ENCODE measurements around the gene CD55. TPM values are rescaled to one million over a fixed set of nuclear protein-coding genes. Genes with fewer than 3 reads are reported as not detected.

Gene CD55
- total RNA-seq, 1 donor from 2014 or later: 512 TPM

DNA sequence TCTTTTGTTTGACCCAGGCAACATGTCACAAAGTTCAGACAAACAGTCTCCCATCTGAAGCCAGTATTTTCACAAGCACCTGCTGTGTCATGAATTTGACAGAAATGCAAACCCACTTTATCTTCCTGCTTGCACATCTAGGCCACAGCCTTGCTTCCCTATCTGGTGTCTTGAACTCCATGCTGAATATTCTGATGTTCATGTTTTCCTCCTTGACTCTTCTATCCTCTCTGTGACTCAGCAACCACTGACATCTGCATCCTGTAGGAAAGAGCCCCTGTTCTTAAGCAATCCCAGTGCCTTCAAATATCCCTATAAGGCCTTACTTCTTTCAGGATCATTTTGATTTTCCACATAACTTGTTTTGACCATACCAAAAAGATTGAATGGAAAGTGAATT is 6.5 kb downstream of the CD55 start:
- no peaks in the 10 kb centered on the region for H3K9me3 ChIP-seq
- ATAC-seq (peak; percentile 24), DNase-seq (no peak)
- intact Hi-C loops (cut with DNase I): no loop called here
- no peak overlapping the region for H3K27ac ChIP-seq
- peaks cover 89% of the 10 kb centered on the region for H3K36me3 ChIP-seq
- H3K4me1 ChIP-seq: no peaks in the 10 kb centered on the region
- no peaks in the 10 kb centered on the region for H3K27me3 ChIP-seq
- TF ChIP-seq, protein P1, sequence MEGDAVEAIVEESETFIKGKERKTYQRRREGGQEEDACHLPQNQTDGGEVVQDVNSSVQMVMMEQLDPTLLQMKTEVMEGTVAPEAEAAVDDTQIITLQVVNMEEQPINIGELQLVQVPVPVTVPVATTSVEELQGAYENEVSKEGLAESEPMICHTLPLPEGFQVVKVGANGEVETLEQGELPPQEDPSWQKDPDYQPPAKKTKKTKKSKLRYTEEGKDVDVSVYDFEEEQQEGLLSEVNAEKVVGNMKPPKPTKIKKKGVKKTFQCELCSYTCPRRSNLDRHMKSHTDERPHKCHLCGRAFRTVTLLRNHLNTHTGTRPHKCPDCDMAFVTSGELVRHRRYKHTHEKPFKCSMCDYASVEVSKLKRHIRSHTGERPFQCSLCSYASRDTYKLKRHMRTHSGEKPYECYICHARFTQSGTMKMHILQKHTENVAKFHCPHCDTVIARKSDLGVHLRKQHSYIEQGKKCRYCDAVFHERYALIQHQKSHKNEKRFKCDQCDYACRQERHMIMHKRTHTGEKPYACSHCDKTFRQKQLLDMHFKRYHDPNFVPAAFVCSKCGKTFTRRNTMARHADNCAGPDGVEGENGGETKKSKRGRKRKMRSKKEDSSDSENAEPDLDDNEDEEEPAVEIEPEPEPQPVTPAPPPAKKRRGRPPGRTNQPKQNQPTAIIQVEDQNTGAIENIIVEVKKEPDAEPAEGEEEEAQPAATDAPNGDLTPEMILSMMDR (IDR thresholded peaks at IDR 0.05): no peak
- no peak overlapping the region for H3K4me3 ChIP-seq

DNA sequence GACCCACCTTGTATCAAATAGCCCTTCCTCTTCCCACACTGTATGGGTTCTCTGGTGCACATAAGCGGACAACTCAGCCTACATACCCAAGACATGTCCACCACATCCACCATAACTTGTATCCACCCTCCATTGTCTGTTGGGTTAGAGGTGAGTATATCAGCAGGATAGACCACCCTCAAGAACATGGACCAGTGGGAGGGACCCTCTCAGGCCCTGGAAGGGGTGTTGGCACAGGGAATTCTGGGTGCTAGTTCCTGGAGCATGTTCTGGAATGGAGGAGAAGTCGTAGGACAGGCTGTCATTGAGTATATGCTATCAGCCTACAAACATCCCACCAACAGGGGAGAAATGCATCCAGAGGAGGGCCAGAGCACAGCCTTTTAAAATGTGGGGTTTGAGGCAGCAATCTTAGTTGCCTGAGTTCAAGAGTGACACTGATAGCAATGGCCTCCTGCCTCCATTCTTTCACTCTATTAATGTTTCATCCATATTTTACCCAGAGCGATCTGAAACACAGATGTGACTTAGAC is 7.5 kb downstream of the CD55 start:
- TF ChIP-seq, protein P1 (IDR thresholded peaks at IDR 0.05): no peak

DNA sequence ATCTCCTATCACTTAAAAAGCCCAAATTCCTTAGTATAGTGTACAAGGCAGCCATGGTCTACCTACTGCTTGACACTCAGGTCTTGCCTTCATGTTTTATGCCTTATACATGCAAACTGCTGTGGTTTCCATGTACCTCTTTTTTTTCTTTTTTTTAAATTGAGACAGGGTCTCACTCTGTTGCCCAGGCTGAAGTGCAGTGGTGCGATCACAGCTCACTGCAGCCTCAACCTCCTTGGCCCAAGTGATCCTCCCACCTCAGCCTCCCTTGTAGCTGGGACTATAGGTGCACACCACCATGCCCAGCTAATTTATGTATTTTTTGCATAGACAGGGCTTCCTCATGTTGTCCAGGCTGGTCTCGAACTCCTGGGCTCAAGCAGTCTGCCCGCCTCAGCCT is 8.0 kb downstream of the CD55 start:
- no peak for DNase-seq
- no peak for ATAC-seq
- intact Hi-C loops (cut with DNase I): no loop called here
- no peaks in the 10 kb centered on the region for H3K4me1 ChIP-seq
- H3K9me3 ChIP-seq: no peaks in the 10 kb centered on the region
- peaks cover 84% of the 10 kb centered on the region for H3K36me3 ChIP-seq
- H3K27me3 ChIP-seq: no peaks in the 10 kb centered on the region
- H3K4me3 ChIP-seq: no peak overlapping the region
- no peak overlapping the region for H3K27ac ChIP-seq
- TF ChIP-seq, protein P1 (IDR thresholded peaks at IDR 0.05): no peak

More for the DNA sequence above, 7.5 kb downstream of the CD55 start:
- Histone ChIP-seq H3K9me3 (no peaks in the 10 kb centered on the region), H3K4me3 (no peak overlapping the region), H3K27ac (no peak overlapping the region), H3K4me1 (no peaks in the 10 kb centered on the region), H3K27me3 (no peaks in the 10 kb centered on the region), H3K36me3 (peaks cover 89% of the 10 kb centered on the region)
- ATAC-seq (no peak), DNase-seq (no peak)
- intact Hi-C loops (cut with DNase I): no loop called here

DNA sequence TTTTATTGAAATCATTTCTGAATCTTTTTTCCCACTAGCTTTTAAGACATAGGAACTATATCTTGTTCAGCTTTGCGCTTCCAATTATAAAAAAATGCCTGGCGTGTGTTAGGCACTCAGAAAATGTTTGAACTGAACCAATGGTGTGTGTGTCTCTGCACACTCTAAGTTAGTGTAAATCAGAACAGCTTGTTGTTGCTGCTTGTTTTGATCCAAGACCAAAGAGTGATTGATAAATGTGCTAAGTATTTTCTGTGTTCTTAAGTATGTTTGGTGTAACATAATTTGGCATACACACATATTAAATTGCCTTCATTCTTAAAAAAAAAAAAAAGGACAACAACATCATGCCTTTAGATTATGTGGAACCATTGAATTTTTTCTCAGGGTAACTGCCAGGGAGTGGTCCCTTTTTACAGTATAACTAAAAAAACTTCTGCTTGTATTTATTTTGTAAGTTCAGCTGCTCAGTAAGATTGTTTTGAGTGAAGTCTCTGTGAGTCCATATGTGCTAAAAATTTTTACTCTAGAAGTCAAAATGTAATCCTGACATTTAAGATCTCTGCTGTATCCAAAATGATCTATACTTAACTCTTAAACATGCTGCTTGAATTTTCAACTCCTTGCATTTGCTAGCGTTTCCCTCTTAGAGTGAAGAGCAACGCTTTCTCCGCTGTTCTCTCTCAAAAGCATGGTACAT is 8.7 kb downstream of the CD55 start:
- no peaks in the 10 kb centered on the region for H3K4me1 ChIP-seq

DNA sequence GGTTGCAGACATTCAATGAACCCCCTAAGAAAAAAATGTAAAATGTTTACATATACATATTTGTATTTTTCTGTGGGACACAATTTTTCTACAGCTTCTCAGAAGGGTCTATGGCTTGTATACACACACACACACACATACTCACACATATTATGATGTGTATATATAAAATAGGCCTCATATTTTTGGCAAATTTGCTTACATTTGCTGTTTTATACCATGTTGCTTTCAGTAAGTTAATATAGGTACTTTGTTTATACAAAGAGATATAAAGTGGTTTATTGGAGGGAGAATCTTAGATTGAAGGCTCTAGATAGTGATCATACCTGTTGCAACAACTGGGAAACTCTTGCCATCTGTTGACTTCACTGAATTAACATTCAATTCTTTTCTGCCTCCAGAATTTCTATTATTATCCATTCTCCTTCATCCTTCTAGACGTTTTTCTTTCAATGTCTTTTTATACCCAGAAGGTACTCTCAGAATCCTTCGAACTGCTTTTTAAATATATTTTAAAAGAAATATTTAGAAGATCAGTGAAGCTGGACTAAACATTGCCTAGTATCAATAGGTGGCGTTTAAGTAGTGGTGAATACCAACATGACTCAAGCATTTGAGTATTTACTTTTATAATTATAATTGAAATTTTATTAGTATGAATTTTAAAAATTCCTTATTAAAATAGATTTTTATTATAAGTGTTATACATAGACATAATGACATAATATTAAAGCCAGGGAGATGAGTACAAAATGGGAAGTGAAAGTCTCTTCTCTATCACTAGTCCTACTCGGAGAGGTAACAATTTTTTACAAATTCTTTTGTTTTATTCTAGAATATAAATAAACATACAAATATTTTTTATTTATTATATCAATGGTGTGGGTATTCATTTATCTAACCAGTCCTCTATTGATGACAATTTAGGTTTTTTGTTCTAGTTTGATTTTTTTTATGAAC is 10.2 kb downstream of the CD55 start:
- Histone ChIP-seq H3K9me3 (no peaks in the 10 kb centered on the region), H3K4me1 (no peaks in the 10 kb centered on the region), H3K27ac (no peak overlapping the region), H3K36me3 (peaks cover 63% of the 10 kb centered on the region), H3K27me3 (no peaks in the 10 kb centered on the region), H3K4me3 (no peak overlapping the region)
- DNase-seq (no peak), ATAC-seq (no peak)
- TF ChIP-seq, protein P1 (IDR thresholded peaks at IDR 0.05): no peak
- intact Hi-C loops (cut with DNase I): no loop called here

More for the DNA sequence above, 8.7 kb downstream of the CD55 start:
- DNase-seq: no peak
- intact Hi-C loops (cut with DNase I): no loop called here
- TF ChIP-seq, protein P1 (IDR thresholded peaks at IDR 0.05): no peak
- H3K27ac ChIP-seq: peak overlapping the region; percentile 11
- H3K9me3 ChIP-seq: no peaks in the 10 kb centered on the region
- H3K27me3 ChIP-seq: no peaks in the 10 kb centered on the region
- no peak for ATAC-seq
- no peak overlapping the region for H3K4me3 ChIP-seq
- H3K36me3 ChIP-seq: peaks cover 77% of the 10 kb centered on the region

Measured in upper lobe of right lung (tissue), 1 donor.